Right renal cortex interstitium (tissue), 3 donors: ENCODE measurements around the gene MTA2. TPM values are rescaled to one million over a fixed set of nuclear protein-coding genes. Genes with fewer than 3 reads are reported as not detected.
"Not testable (repeated sequence)": the region's sequence is repeated elsewhere in the genome, so short reads cannot be mapped to it uniquely, and the experiment has no call there.

ENCODE experiments used
- DNase-seq, 3 donors: peaks; one replicate each; pipeline ENCODE4 v3.0.0-alpha.2; 2013; ENCODE audit warnings: low read depth in 3 of 3, low spot score in 2 of 3
- polyA plus RNA-seq, 3 donors: library from polyadenylated mRNA; unstranded; fragments of 120-200 nt; gene quantifications; one replicate each; pipeline ENCODE4 v1.2.1, GENCODE V29; 2013; ENCODE audit not compliant: insufficient read length in 3 of 3

The MTA2 gene
- polyA plus RNA-seq = 10 to 100 TPM; 90.2 to 96.7 (median 96.2) TPM

- DNase-seq = peak; percentile 90 to 96 (median 94)
Observed at GRCh38 chr11:62601372-62602140, at the start of gene MTA2. Gene MTA2, minus strand, starts transcription at chr11:62601865. Its CDS starts 415 bp downstream, at chr11:62601450.

- not testable (repeated sequence) for DNase-seq
Observed at GRCh38 chr11:62650283-62650682, 48.6 kb upstream of the MTA2 start.

GRCh38 chr11:62649486-62649885 is 47.8 kb upstream of the MTA2 start:
- DNase-seq = no peak

GRCh38 chr11:62648967-62649364 is 47.3 kb upstream of the MTA2 start:
- DNase-seq = no peak

- no peak for DNase-seq
Observed at GRCh38 chr11:62648185-62648966, 46.7 kb upstream of the MTA2 start.

- no peak for DNase-seq
Observed at GRCh38 chr11:62647609-62648005, 45.9 kb upstream of the MTA2 start.

GRCh38 chr11:62646825-62647608 is 45.4 kb upstream of the MTA2 start:
- DNase-seq = no peak

GRCh38 chr11:62645946-62646824 is 44.5 kb upstream of the MTA2 start, which contains the start of gene GANAB:
Gene GANAB, minus strand, starts transcription at chr11:62646613. Its CDS starts 14 bp downstream, at chr11:62646599.
- DNase-seq = peak; percentile 91 to 98 (median 93)

GRCh38 chr11:62645671-62645945 is 43.9 kb upstream of the MTA2 start:
- DNase-seq = no peak

- no peak for DNase-seq
Observed at GRCh38 chr11:62644220-62644619, 42.6 kb upstream of the MTA2 start.

GRCh38 chr11:62632492-62632891 is 30.8 kb upstream of the MTA2 start:
- no peak for DNase-seq

GRCh38 chr11:62627713-62628112 is 26.0 kb upstream of the MTA2 start:
- no peak for DNase-seq

GRCh38 chr11:62622476-62623089 is 20.9 kb upstream of the MTA2 start:
- DNase-seq = no peak

GRCh38 chr11:62621567-62622470 is 20.2 kb upstream of the MTA2 start, which contains the start of gene B3GAT3:
Gene B3GAT3, minus strand, starts transcription at chr11:62621986. Its CDS starts 39 bp downstream, at chr11:62621947.
- peak; percentile 89 to 92 (median 92) for DNase-seq

GRCh38 chr11:62621027-62621566 is 19.4 kb upstream of the MTA2 start:
- no peak for DNase-seq

GRCh38 chr11:62616957-62617356 is 15.3 kb upstream of the MTA2 start:
- not testable (repeated sequence) for DNase-seq

GRCh38 chr11:62615521-62615920 is 13.9 kb upstream of the MTA2 start:
- DNase-seq = no peak

- no peak for DNase-seq
Observed at GRCh38 chr11:62614275-62614674, 12.6 kb upstream of the MTA2 start.
